NT2/D1 (cell line): ENCODE data around the gene SH3PXD2B.
A peak's percentile ranks its signal among the peaks of the same experiment; 100 is the strongest.

Experiments used
- DNase-seq: peaks from one replicate; pipeline ENCODE4 v3.0.0-alpha.2; 2011; ENCODE audit warnings: low read depth, low spot score
- H3K27me3 ChIP-seq: 2 replicates; pipeline ENCODE4 v1.6.0; 2011; ENCODE audit warnings: mild to moderate bottlenecking; ENCODE audit not compliant: insufficient read length, insufficient read depth
- H3K36me3 ChIP-seq: 2 replicates; pipeline ENCODE4 v1.6.1; 2011; ENCODE audit warnings: mild to moderate bottlenecking, low read length, mixed read lengths; ENCODE audit not compliant: insufficient read depth, insufficient read length
- H3K4me1 ChIP-seq: 2 replicates; pipeline ENCODE4 v1.5.1; 2011; ENCODE audit not compliant: insufficient read depth, insufficient read length
- H3K4me3 ChIP-seq: 2 replicates; pipeline ENCODE4 v1.5.1; 2011; ENCODE audit warnings: low read depth; ENCODE audit not compliant: insufficient read length
- H3K9ac ChIP-seq: 2 replicates; pipeline ENCODE4 v1.6.0; 2011; ENCODE audit warnings: low read depth; ENCODE audit not compliant: insufficient read length
- H3K9me3 ChIP-seq: 2 replicates; pipeline ENCODE4 v1.5.1; 2011; ENCODE audit warnings: mild to moderate bottlenecking, low read length; ENCODE audit not compliant: insufficient read depth
- SUZ12 ChIP-seq: IDR thresholded peaks from 2 replicates; pipeline ENCODE4 v1.6.1; 2011; ENCODE audit not compliant: insufficient read length, insufficient read depth; ENCODE audit errors: extremely low read depth
- YY1 ChIP-seq: IDR thresholded peaks from 2 replicates; pipeline ENCODE4 v1.6.1; 2011; ENCODE audit not compliant: insufficient read length, insufficient read depth
- ZNF274 ChIP-seq: IDR thresholded peaks from 2 replicates; pipeline ENCODE4 v1.6.1; 2011; ENCODE audit warnings: mild to moderate bottlenecking, low read depth, low read length

The SH3PXD2B gene

GRCh38 chr5:172452398-172453205 lies 1.7 kb downstream of the SH3PXD2B start:
- TF ChIP-seq ZNF274, result no peak
- no peak for TF ChIP-seq YY1
- TF ChIP-seq SUZ12, result no peak
- no peaks in the 10 kb centered on the region for H3K9me3 ChIP-seq
- DNase-seq, result no peak
- no peaks in the 10 kb centered on the region for H3K27me3 ChIP-seq
- peak overlapping the region; percentile 87 for H3K9ac ChIP-seq
- peaks cover 13% of the 10 kb centered on the region for H3K36me3 ChIP-seq
- H3K4me3 ChIP-seq, result peak overlapping the region; percentile 70
- peaks cover 16% of the 10 kb centered on the region for H3K4me1 ChIP-seq

DNA sequence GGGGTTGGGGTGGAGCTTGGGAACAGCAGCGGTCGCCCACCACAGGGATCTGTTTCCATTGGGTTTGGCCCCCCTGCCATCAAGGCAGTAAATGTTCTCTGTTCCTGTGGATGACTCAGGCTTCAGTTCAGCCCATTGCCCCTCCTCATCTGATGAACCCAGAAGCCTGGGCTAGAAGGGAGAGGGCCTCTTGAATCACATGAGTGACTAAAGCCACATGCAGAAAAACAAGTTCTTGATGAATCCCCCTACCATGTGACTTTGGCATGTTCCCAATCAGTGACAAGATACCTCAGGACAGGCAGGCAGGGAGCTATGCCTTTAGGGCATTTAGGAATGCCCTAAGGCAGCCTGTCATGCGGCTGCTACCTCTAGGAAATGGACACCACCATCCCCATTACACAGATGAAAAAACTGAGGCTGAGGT lies 2.5 kb downstream of the SH3PXD2B start:
- no peak overlapping the region for H3K4me3 ChIP-seq
- no peak for DNase-seq

GRCh38 chr5:172450861-172451695 lies 3.2 kb downstream of the SH3PXD2B start:
- no peaks in the 10 kb centered on the region for H3K27me3 ChIP-seq
- H3K9me3 ChIP-seq, result no peaks in the 10 kb centered on the region
- H3K4me1 ChIP-seq, result peaks cover 21% of the 10 kb centered on the region
- no peak overlapping the region for H3K9ac ChIP-seq
- peaks cover 13% of the 10 kb centered on the region for H3K36me3 ChIP-seq
- H3K4me3 ChIP-seq, result no peak overlapping the region
- TF ChIP-seq ZNF274 (no peak), YY1 (no peak), SUZ12 (no peak)
- DNase-seq, result no peak

More for the DNA sequence above, 2.5 kb downstream of the SH3PXD2B start:
- no peaks in the 10 kb centered on the region for H3K27me3 ChIP-seq
- peaks cover 13% of the 10 kb centered on the region for H3K36me3 ChIP-seq
- H3K9ac ChIP-seq, result no peak overlapping the region
- TF ChIP-seq ZNF274, result no peak
- no peak for TF ChIP-seq SUZ12
- no peak for TF ChIP-seq YY1
- no peaks in the 10 kb centered on the region for H3K9me3 ChIP-seq
- peaks cover 16% of the 10 kb centered on the region for H3K4me1 ChIP-seq

DNA sequence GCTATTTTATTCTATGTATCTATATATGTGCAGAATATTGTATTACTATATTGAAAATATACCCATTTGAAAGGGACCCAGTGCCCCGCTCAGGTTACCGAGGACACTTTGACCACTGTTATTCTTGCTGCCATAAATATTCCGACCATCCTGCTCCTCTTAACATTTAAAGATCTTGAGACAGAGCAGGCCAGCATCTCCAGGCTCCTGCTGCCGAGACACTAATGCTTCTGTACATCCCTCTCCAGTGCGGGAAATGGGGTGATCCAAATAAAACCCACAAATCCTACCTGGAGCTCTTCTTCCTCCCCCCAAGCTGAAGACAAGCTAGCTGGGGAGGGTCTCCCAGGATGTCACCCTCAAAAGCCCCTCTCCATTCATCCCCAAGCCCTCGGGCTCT lies 3.9 kb downstream of the SH3PXD2B start:
- no peak for DNase-seq
- H3K27me3 ChIP-seq, result no peaks in the 10 kb centered on the region
- H3K9me3 ChIP-seq, result no peaks in the 10 kb centered on the region
- TF ChIP-seq YY1 (no peak), ZNF274 (no peak), SUZ12 (no peak)
- H3K9ac ChIP-seq, result no peak overlapping the region
- peaks cover 18% of the 10 kb centered on the region for H3K4me1 ChIP-seq
- H3K4me3 ChIP-seq, result no peak overlapping the region
- H3K36me3 ChIP-seq, result peaks cover 15% of the 10 kb centered on the region

DNA sequence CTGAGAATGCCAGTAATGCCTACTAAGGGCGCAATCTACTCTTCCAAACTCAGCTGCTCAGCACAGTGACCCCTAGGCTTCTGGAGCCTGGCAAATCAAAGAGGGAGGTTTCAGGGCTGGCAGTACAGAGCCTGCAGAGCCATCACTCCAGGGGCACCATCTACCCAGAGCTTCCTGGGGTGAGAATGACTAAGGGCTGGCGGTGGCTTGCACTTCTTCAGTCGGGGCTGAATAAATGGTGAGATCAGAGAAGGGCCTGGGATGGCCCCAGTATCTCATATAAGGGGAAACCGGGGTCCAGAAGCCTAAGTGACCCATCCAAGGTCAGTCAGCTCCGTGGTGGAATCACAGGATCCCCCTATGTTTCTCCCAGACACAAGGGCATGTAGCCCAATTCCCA lies 5.3 kb downstream of the SH3PXD2B start:
- Histone ChIP-seq H3K4me3 (no peak overlapping the region), H3K27me3 (no peaks in the 10 kb centered on the region), H3K36me3 (peaks cover 18% of the 10 kb centered on the region), H3K9ac (no peak overlapping the region), H3K9me3 (no peaks in the 10 kb centered on the region), H3K4me1 (peaks cover 16% of the 10 kb centered on the region)
- no peak for DNase-seq
- TF ChIP-seq SUZ12, result no peak
- TF ChIP-seq YY1, result no peak
- no peak for TF ChIP-seq ZNF274

DNA sequence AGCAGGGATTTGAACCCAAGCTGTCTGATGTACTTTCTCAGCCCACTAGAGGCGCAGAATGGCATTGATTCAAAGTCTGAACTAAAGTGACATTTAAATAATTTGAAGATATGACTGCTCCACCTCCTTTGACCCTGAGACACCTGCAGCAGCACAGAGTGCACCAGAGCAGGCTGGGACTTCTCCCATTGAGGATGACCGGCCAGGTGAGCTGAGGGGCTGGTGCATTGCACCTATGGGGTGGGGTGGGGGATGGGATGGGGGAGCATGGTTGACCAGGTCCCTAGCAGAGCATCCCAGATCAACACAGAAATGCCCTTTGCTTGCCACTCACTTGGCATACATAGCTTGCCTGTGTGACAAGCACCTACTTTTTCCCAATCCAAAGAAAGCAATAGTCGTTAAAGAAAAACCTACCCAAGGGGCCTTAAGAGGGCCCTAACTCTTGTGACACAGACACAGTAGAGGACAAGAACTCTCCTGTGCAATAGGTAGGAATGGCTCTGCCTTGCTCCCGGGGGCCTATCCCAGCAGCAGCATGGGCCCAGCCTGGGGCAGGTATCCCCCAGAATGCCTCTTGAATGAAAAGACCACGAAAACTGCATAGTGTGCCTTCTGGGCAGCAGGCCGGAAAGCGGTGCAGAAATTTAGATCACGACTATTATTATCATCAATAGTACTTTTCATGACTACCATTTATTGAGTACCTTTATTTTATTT lies 6.5 kb downstream of the SH3PXD2B start:
- Histone ChIP-seq H3K9me3 (no peaks in the 10 kb centered on the region), H3K9ac (no peak overlapping the region), H3K27me3 (no peaks in the 10 kb centered on the region), H3K4me1 (peaks cover 16% of the 10 kb centered on the region), H3K36me3 (peaks cover 18% of the 10 kb centered on the region), H3K4me3 (no peak overlapping the region)
- DNase-seq, result no peak
- no peak for TF ChIP-seq YY1
- TF ChIP-seq SUZ12, result no peak
- no peak for TF ChIP-seq ZNF274
